Stomach (tissue), 4 donors: ENCODE data around the gene METTL15.

Source experiments
- CTCF ChIP-seq, 7 experiments: fragments of 450-650 bp in 4 of 7; fragments of 200-600 bp in 3 of 7; sonication (generic) in 3 of 7; IDR thresholded peaks; one replicate each; pipeline ENCODE4 v1.5.1; 2016 to 2019; ENCODE audit warnings: antibody characterized with exemption in 7 of 7, control low read depth in 2 of 7, mild to moderate bottlenecking in 1 of 7
- POLR2A ChIP-seq, 4 donors: fragments of 450-650 bp; IDR thresholded peaks; one replicate each; pipeline ENCODE4 v1.6.1; 2016; ENCODE audit warnings: antibody characterized with exemption in 4 of 4, control low read depth in 2 of 4, mild to moderate bottlenecking in 1 of 4, moderate library complexity in 1 of 4

DNA sequence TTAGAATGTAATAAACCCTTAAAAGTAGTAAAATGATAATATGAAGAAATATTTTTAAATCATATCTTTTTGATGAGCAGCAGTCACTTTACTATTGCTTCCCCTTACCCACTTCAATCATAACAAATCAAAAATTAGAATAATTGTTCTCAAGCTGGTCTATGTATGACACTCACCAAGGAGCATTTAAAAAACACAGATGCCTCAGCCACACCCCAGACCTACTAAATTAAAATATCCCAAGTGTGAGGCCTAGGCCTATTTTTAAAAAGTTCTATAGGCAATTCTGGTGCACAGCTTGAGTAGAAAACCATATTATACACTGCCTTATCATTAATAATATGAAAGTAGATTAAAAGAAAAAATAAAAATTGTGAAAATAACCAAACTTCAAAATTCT is 15.4 kb upstream of the METTL15 start:
- TF ChIP-seq CTCF (IDR thresholded peaks at IDR 0.05): no peak
- TF ChIP-seq POLR2A (IDR thresholded peaks at IDR 0.05): no peak
